WERI-Rb-1 (cell line): ENCODE results near the gene SCUBE2.

Source experiments
- DNase-seq: peaks from one replicate; pipeline ENCODE4 v3.0.0-alpha.2; 2020
- H3K27ac ChIP-seq: fragments of 250-450 bp; sonication (Bioruptor Pico); 2 replicates; pipeline ENCODE4 v1.5.1; 2020; ENCODE audit warnings: mild to moderate bottlenecking, moderate library complexity
- H3K27me3 ChIP-seq: fragments of 250-450 bp; sonication (Bioruptor Pico); 2 replicates; pipeline ENCODE4 v1.5.1; 2021; ENCODE audit warnings: mild to moderate bottlenecking, low read depth, moderate library complexity; ENCODE audit not compliant: insufficient read depth, severe bottlenecking
- H3K36me3 ChIP-seq: fragments of 250-450 bp; sonication (Bioruptor Pico); 2 replicates; pipeline ENCODE4 v1.5.1; 2020; ENCODE audit warnings: mild to moderate bottlenecking, moderate library complexity
- H3K4me3 ChIP-seq: 2 replicates; pipeline ENCODE4 v1.5.1; 2011; ENCODE audit warnings: low read depth, mild to moderate bottlenecking, control low read depth, low read length
- H3K9me3 ChIP-seq: fragments of 250-450 bp; sonication (Bioruptor Pico); 2 replicates; pipeline ENCODE4 v1.5.1; 2021; ENCODE audit warnings: mild to moderate bottlenecking, moderate library complexity; ENCODE audit not compliant: severe bottlenecking
- TF ChIP-seq, protein P1 (sequence below): IDR thresholded peaks from 2 replicates; pipeline ENCODE4 v1.5.1; 2011; ENCODE audit warnings: low read depth, mild to moderate bottlenecking, control low read depth, inconsistent platforms, low read length

SCUBE2 gene

DNA sequence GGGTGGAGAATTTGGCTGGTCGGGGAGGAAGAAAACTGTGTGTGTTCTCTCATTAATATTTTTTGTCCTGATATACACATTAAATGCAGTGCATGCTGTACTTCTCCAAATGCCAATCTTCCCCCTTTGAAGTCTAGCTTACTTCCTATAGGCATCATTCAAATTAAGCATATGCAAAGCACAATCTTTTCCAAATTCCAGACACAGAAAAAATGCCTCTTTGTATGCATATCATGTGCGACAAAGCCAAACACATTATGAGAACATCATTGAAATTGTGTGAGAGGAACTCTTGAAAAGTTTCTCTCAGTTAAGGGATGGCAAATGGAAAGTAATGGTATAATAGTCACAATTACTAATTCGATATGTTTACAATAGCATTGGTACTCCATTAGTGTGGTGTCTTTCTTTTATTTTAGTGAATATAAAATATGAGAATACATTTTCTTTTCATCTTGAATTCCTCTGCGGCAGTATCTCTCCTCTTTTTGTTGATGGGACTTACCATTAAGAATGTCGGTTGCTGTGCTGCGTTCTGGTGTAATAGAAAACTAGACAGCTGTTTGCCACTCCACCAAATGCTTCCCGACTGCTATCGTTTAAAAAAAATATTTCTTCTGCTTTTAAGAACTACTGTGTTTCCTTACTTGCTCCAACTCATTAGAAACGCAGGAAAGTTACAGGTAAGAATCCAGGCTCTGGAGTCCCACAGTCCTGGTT, 68.3 kb downstream of the SCUBE2 start:
- DNase-seq, result no peak
- H3K4me3 ChIP-seq, result no peak overlapping the region
- TF ChIP-seq, protein P1, sequence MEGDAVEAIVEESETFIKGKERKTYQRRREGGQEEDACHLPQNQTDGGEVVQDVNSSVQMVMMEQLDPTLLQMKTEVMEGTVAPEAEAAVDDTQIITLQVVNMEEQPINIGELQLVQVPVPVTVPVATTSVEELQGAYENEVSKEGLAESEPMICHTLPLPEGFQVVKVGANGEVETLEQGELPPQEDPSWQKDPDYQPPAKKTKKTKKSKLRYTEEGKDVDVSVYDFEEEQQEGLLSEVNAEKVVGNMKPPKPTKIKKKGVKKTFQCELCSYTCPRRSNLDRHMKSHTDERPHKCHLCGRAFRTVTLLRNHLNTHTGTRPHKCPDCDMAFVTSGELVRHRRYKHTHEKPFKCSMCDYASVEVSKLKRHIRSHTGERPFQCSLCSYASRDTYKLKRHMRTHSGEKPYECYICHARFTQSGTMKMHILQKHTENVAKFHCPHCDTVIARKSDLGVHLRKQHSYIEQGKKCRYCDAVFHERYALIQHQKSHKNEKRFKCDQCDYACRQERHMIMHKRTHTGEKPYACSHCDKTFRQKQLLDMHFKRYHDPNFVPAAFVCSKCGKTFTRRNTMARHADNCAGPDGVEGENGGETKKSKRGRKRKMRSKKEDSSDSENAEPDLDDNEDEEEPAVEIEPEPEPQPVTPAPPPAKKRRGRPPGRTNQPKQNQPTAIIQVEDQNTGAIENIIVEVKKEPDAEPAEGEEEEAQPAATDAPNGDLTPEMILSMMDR, result no peak
- H3K9me3 ChIP-seq, result no peaks in the 10 kb centered on the region
- H3K27me3 ChIP-seq, result no peaks in the 10 kb centered on the region
- H3K36me3 ChIP-seq, result no peaks in the 10 kb centered on the region
- no peak overlapping the region for H3K27ac ChIP-seq

DNA sequence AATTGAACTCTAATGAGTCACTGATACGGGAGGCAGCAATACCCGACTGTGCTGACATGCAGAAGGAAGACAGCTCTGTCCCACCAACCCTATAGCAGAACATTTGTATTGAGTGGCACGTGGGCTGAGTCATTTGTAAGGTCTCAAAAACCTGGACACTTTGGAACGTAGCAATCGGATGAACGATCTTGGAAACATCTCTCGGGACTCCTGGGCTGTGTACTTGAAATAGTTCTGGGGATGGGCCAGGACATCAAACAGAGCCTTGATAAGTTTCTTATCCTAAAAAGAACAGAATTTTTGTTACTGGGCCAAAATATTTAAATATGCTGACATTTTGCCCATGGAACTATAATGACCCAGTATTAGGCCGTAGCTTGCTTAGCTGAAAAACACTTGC, 70.5 kb downstream of the SCUBE2 start:
- no peak for DNase-seq
- no peaks in the 10 kb centered on the region for H3K27me3 ChIP-seq
- no peak overlapping the region for H3K27ac ChIP-seq
- no peaks in the 10 kb centered on the region for H3K9me3 ChIP-seq
- H3K36me3 ChIP-seq, result no peaks in the 10 kb centered on the region
- no peak overlapping the region for H3K4me3 ChIP-seq
- TF ChIP-seq, protein P1, result no peak

DNA sequence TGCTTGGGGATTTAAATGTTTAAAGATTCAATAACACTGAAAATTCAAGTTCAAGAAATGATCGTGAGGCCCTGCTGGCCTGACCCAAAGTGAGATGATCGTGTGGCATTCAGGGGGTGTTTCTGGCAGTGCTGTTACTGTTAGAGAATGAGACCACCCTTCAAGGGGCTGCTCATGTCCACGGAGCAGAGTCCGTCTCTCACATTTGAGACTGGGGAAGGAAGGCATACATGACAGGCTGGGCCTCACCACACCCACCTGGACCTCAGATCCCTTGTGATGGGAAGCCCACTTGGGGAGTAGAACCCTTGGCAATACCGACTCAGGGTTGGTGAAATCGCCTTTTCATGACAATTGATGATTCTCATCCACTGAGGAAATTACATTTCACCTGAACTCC, 71.5 kb downstream of the SCUBE2 start:
- TF ChIP-seq, protein P1, result no peak
- Histone ChIP-seq H3K36me3 (no peaks in the 10 kb centered on the region), H3K9me3 (no peaks in the 10 kb centered on the region), H3K27me3 (no peaks in the 10 kb centered on the region), H3K27ac (no peak overlapping the region), H3K4me3 (no peak overlapping the region)
- no peak for DNase-seq

DNA sequence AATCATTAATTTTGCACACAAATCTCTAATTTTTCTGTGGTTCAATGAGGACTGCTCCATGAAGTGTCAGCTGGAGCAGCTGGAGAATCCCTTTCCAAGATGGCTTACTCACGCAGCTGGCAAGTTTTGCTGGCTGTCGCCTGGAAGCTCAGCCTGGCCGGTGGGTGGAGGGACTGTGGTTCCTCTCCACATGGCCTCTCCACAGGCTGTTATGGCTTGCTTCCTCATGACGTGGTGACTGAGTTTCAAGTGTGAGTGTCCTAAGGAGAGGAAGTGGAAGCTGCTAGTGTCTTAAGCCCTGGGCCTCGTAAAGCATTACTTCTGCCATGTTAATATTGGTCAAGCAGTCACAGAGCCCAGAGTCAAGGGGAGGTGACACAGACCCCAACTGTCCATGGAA, 73.6 kb downstream of the SCUBE2 start:
- H3K27me3 ChIP-seq, result no peaks in the 10 kb centered on the region
- H3K27ac ChIP-seq, result 0 out of 2 replicates have a peak overlapping the region, but pooled peaks have one; percentile 15
- H3K36me3 ChIP-seq, result no peaks in the 10 kb centered on the region
- H3K4me3 ChIP-seq, result no peak overlapping the region
- TF ChIP-seq, protein P1, result no peak
- DNase-seq, result no peak
- H3K9me3 ChIP-seq, result no peaks in the 10 kb centered on the region

DNA sequence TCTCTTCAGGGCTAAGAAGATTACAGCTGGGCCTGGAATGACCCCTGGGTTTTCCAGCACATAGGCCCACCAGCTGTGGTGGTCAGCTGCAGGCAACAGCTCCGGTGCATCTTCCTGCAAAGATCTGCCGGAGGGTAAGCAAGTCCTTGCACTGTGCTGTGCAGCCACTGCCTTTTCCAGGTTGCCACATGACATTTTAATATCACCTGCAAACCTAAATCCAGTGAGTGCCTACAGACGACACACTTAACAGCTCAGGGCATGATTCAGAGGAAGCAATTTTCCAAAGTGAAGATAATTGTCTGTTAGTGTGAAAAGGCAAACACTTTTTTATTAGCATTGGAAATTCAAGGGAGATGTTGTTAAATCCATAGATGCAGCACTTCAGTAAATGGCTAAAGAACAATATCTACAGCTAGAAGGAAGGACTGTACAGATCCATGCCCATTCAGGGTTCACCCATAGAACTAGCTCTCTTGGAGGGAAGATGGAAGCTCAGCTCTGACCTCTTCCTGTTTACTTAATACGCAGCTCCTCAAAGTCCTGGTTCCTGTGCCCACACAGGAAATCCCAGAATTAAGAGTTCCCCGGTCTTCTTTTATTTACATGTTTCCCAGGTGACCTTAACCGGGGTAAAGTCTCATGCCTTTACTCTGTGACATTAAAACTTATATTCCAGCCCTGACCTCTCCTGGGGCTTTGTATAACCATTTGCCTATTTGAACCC, 74.3 kb downstream of the SCUBE2 start:
- Histone ChIP-seq H3K4me3 (no peak overlapping the region), H3K27ac (0 out of 2 replicates have a peak overlapping the region, but pooled peaks have one; percentile 15), H3K27me3 (no peaks in the 10 kb centered on the region), H3K9me3 (no peaks in the 10 kb centered on the region), H3K36me3 (no peaks in the 10 kb centered on the region)
- DNase-seq, result peak; percentile 84
- TF ChIP-seq, protein P1, result no peak
